ENCODE data around the gene CD40. TPM values are rescaled to one million over a fixed set of nuclear protein-coding genes. Genes with fewer than 3 reads are reported as not detected.

The CD40 gene
- total and polyA plus RNA-seq, 2 of the 8 experiments (the other 6 are each of a cell fraction or from before 2014, with no cell fraction given), result 14.5 to 18.8 TPM

DNA sequence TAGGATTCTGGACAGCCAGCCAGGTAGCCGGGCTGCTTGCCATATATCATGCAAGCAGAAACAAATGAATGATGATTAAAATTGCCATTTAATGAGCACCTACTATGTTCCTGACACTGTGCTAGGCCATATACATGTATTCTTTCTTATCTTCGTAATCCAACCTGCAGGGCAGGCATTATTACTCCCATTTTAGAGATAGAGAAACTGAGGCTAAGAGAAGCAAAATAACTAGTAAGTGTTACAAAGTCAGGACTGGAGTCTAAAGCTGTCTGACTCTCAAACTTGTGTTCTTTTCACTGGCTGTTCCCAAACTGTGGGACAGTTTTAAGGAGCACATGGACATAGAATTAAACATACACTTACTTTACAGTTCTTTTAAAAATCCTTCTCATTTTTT, 2.0 kb downstream of the CD40 start:
- ChIA-PET POLR2A (ENCODE audit: partially characterized antibody) (interaction anchor here (0.8 kb wide), 1 partner anchor 10 kb away, joined by 3 read pairs; no protein-coding TSS in a partner anchor), CTCF (ENCODE audit: partially characterized antibody) (interaction anchor here (0.6 to 6.8 kb wide), 6 partner anchors 9 to 133 kb away, joined by 3 to 60 read pairs (median 4); no protein-coding TSS in a partner anchor)
- H2AFZ ChIP-seq (ENCODE audit: low read length), result no peak overlapping the region
- H3K23ac ChIP-seq (ENCODE audit: insufficient read length), result no peak overlapping the region
- DNase-seq (ENCODE audit: low read depth in 1 of 2, low spot score in 2 of 2), result no peak
- no peak overlapping the region for H2BK5ac ChIP-seq (ENCODE audit: low read depth, low read length)
- no peak for FAIRE-seq
- H3K56ac ChIP-seq (replicated peaks; ENCODE audit: insufficient read length, low read depth, low read length), result no peak overlapping the region
- 89% methylated on average over 2 of the region's 2 CpGs; no CpG with 5 or more reads in 1 of the 2 experiments for WGBS, 2 experiments (ENCODE audit: extremely low coverage in 1 of 2, insufficient coverage in 1 of 2, insufficient read length in 1 of 2, insufficient replicate concordance in 2 of 2, low coverage in 1 of 2, low lambda C conversion rate in 2 of 2, missing lambda C conversion rate in 1 of 2)
- no peak overlapping the region for H3K4ac ChIP-seq (replicated peaks; ENCODE audit: insufficient read length, low read depth, low read length)
- no peaks in the 10 kb centered on the region for H3K9me3 ChIP-seq (ENCODE audit: insufficient read depth in 2 of 2, low read depth in 1 of 2, low read length in 1 of 2)
- H4K8ac ChIP-seq (ENCODE audit: extremely low read depth, insufficient read depth, low read length), result no peak overlapping the region
- no peak overlapping the region for H3K18ac ChIP-seq (ENCODE audit: extremely low read depth, low read length)
- H3K14ac ChIP-seq (ENCODE audit: insufficient read length), result no peak overlapping the region
- TF ChIP-seq KDM1A (IDR thresholded peaks at IDR 0.05; ENCODE audit: borderline replicate concordance, low read length) (peak; percentile 31; the same call in 1 of the 2 replicates), SP4 (IDR thresholded peaks at IDR 0.05; ENCODE audit: low read length) (no peak)
- H4K5ac ChIP-seq (ENCODE audit: insufficient read length, low read depth, low read length), result no peak overlapping the region
- no peak overlapping the region for H3K4me2 ChIP-seq (ENCODE audit: insufficient read depth in 1 of 2, low read depth in 2 of 2, low read length in 2 of 2)
- H3K4me1 ChIP-seq (replicated peaks in 1 of 4; ENCODE audit: control insufficient read depth in 3 of 4, insufficient read depth in 4 of 4, low read length in 3 of 4), result peaks cover 0 to 3% (median 0%) of the 10 kb centered on the region in 4 experiments; a peak in 2 of 7 replicates
- no peak overlapping the region for H3K27ac ChIP-seq (ENCODE audit: low read depth, low read length)
- no peak overlapping the region for H4K91ac ChIP-seq (replicated peaks; ENCODE audit: insufficient read length, low read length)
- H2BK120ac ChIP-seq (replicated peaks; ENCODE audit: low read depth, low read length), result no peak overlapping the region
- H2BK15ac ChIP-seq (ENCODE audit: low read length), result no peak overlapping the region
- no peaks in the 10 kb centered on the region for H3K79me1 ChIP-seq (ENCODE audit: low read depth, low read length)
- no peaks in the 10 kb centered on the region for H4K20me1 ChIP-seq (replicated peaks in 1 of 2; ENCODE audit: control insufficient read depth in 1 of 2, insufficient read depth in 2 of 2, low read length in 2 of 2)
- no peak overlapping the region for H2AK5ac ChIP-seq (ENCODE audit: low read depth, low read length)
- peaks cover 0 to 12% (median 5%) of the 10 kb centered on the region in 4 experiments; a peak in 5 of 8 replicates for H3K36me3 ChIP-seq (ENCODE audit: control insufficient read depth in 2 of 4, insufficient read depth in 4 of 4, low read length in 3 of 4)
- no peak overlapping the region for H3K9ac ChIP-seq (replicated peaks in 1 of 4; ENCODE audit: extremely low read depth in 1 of 4, low read depth in 3 of 4, low read length in 3 of 4)
- H3K23me2 ChIP-seq (ENCODE audit: low read depth, low read length), result peaks cover 8% of the 10 kb centered on the region; the same call in 1 of the 2 replicates
- H2BK20ac ChIP-seq (ENCODE audit: low read length), result no peak overlapping the region
- H3K79me2 ChIP-seq (ENCODE audit: control insufficient read depth in 1 of 2, insufficient read depth in 2 of 2, low read length in 2 of 2), result peaks cover 0 to 2% of the 10 kb centered on the region in 2 experiments; a peak in 1 of 4 replicates
- no peak overlapping the region for H3K4me3 ChIP-seq (ENCODE audit: extremely low read depth in 1 of 4, insufficient read depth in 2 of 4, low read depth in 3 of 4, low read length in 4 of 4)
- H2BK12ac ChIP-seq (ENCODE audit: low read depth, low read length), result no peak overlapping the region
- H3K27me3 ChIP-seq (replicated peaks in 1 of 4; ENCODE audit: control insufficient read depth in 3 of 4, extremely low read depth in 1 of 4, insufficient read depth in 3 of 4, low read length in 3 of 4), result peaks cover 0 to 22% (median 9%) of the 10 kb centered on the region in 4 experiments; a peak in 5 of 7 replicates

All from H1 (cell line).